ENCODE data around the gene AAGAB. TPM values are rescaled to one million over a fixed set of nuclear protein-coding genes. Genes with fewer than 3 reads are reported as not detected.
"Not testable (repeated sequence)": the region's sequence is repeated elsewhere in the genome, so short reads cannot be mapped to it uniquely, and the experiment has no call there.

Gene AAGAB
- total RNA-seq, 1 experiment from 2014 or later: 46.3 TPM

GRCh38 chr15:67259806-67260205 lies 5.3 kb upstream of the AAGAB start:
- Histone ChIP-seq H3K27ac (ENCODE audit: low read length) (no peak overlapping the region), H3K9me3 (ENCODE audit: low read length) (no peaks in the 10 kb centered on the region), H3K4me2 (ENCODE audit: low read depth, low read length, poor library complexity, severe bottlenecking) (no peak overlapping the region), H2AFZ (ENCODE audit: low read length) (no peak overlapping the region), H3K79me2 (ENCODE audit: low read length) (no peaks in the 10 kb centered on the region), H3K4me3 (ENCODE audit: low read length) (no peak overlapping the region), H4K20me1 (ENCODE audit: insufficient read depth, low read depth, low read length) (no peaks in the 10 kb centered on the region), H3K4me1 (ENCODE audit: low read length) (peaks cover 7% of the 10 kb centered on the region), H3K9ac (ENCODE audit: low read length) (no peak overlapping the region), H3K9me2 (replicated peaks; ENCODE audit: insufficient read depth, low read length) (no peaks in the 10 kb centered on the region), H3K27me3 (ENCODE audit: low read length) (no peaks in the 10 kb centered on the region), H3K36me3 (ENCODE audit: insufficient read depth, low read length) (no peaks in the 10 kb centered on the region)
- DNase-seq: no peak

DNA sequence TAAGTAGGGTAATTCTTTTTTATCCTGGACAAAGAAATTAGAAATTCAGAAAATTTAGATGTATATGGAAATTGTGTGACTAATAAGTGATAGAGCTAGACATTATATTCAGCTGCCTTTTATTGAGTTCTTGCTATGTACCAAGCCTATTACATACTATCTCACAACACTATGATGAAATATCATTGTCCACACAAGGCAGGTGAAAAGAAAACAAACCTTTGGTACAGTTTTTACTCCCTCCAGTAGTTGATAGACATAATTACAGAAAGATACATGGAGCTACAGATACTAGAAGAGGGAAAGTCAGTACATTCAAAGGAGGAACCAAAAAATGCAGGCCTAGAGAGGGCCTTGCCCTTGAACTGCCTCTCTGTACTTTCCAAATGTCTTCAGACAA lies 4.9 kb upstream of the AAGAB start:
- Histone ChIP-seq H3K4me3 (ENCODE audit: low read length) (no peak overlapping the region), H3K9me2 (replicated peaks; ENCODE audit: insufficient read depth, low read length) (no peaks in the 10 kb centered on the region), H3K27ac (ENCODE audit: low read length) (no peak overlapping the region), H3K27me3 (ENCODE audit: low read length) (no peaks in the 10 kb centered on the region), H3K4me2 (ENCODE audit: low read depth, low read length, poor library complexity, severe bottlenecking) (no peak overlapping the region), H3K36me3 (ENCODE audit: insufficient read depth, low read length) (no peaks in the 10 kb centered on the region), H3K4me1 (ENCODE audit: low read length) (peaks cover 7% of the 10 kb centered on the region), H4K20me1 (ENCODE audit: insufficient read depth, low read depth, low read length) (no peaks in the 10 kb centered on the region), H3K9me3 (ENCODE audit: low read length) (no peaks in the 10 kb centered on the region), H3K9ac (ENCODE audit: low read length) (no peak overlapping the region), H3K79me2 (ENCODE audit: low read length) (no peaks in the 10 kb centered on the region), H2AFZ (ENCODE audit: low read length) (no peak overlapping the region)
- DNase-seq: no peak

DNA sequence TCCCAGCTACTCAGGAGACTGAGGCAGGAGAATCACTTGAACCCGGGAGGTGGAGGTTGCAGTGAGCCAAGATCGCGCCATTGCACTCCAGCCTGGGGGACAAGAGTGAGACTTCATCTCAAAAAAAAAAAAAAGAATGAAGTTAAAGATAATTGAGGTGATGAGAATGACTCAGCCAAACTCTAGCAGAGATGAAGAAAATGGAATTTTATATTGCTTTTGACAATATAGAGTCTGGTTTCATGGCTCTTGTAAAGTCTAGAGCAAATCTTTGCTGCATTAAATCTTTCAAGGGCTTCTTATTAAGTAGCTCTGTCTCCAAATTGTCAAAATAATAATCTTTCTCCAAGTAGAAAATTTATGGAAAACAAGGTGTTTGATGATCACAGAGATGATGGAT lies 4.0 kb upstream of the AAGAB start:
- H4K20me1 ChIP-seq (ENCODE audit: insufficient read depth, low read depth, low read length); H3K9me3 ChIP-seq (ENCODE audit: low read length); H3K4me2 ChIP-seq (ENCODE audit: low read depth, low read length, poor library complexity, severe bottlenecking); H2AFZ ChIP-seq (ENCODE audit: low read length); H3K27me3 ChIP-seq (ENCODE audit: low read length); H3K4me3 ChIP-seq (ENCODE audit: low read length); H3K9me2 ChIP-seq (replicated peaks; ENCODE audit: insufficient read depth, low read length); H3K27ac ChIP-seq (ENCODE audit: low read length); H3K79me2 ChIP-seq (ENCODE audit: low read length); H3K36me3 ChIP-seq (ENCODE audit: insufficient read depth, low read length); H3K9ac ChIP-seq (ENCODE audit: low read length); DNase-seq: not testable (repeated sequence)
- H3K4me1 ChIP-seq (ENCODE audit: low read length): peaks cover 12% of the 10 kb centered on the region

DNA sequence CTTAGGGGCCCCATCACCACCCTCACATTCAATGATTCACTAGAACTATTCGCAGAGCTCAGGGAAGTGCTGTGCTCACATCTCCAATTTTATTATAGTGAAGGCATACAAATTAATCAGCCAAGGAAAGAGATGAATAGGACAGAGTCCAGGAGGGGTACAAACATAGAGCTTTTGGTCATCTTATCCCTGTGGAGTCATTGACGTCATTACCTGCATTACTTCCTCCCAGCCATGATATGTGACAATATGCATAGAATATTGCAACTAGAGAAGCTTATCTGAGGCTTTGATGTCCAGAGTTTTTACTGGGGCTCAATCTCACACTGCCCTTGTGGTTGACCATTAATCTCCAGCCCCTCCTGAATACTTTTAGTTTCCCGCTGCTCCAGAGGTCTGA lies 1.6 kb upstream of the AAGAB start:
- Histone ChIP-seq H3K36me3 (ENCODE audit: insufficient read depth, low read length) (no peaks in the 10 kb centered on the region), H3K4me1 (ENCODE audit: low read length) (peaks cover 15% of the 10 kb centered on the region), H3K79me2 (ENCODE audit: low read length) (peaks cover 25% of the 10 kb centered on the region), H4K20me1 (ENCODE audit: insufficient read depth, low read depth, low read length) (peaks cover 14% of the 10 kb centered on the region), H3K27ac (ENCODE audit: low read length) (no peak overlapping the region), H3K9ac (ENCODE audit: low read length) (no peak overlapping the region), H3K27me3 (ENCODE audit: low read length) (no peaks in the 10 kb centered on the region), H3K4me3 (ENCODE audit: low read length) (no peak overlapping the region), H3K9me2 (replicated peaks; ENCODE audit: insufficient read depth, low read length) (no peaks in the 10 kb centered on the region), H2AFZ (ENCODE audit: low read length) (no peak overlapping the region), H3K9me3 (ENCODE audit: low read length) (no peaks in the 10 kb centered on the region), H3K4me2 (ENCODE audit: low read depth, low read length, poor library complexity, severe bottlenecking) (no peak overlapping the region)
- no peak for DNase-seq

DNA sequence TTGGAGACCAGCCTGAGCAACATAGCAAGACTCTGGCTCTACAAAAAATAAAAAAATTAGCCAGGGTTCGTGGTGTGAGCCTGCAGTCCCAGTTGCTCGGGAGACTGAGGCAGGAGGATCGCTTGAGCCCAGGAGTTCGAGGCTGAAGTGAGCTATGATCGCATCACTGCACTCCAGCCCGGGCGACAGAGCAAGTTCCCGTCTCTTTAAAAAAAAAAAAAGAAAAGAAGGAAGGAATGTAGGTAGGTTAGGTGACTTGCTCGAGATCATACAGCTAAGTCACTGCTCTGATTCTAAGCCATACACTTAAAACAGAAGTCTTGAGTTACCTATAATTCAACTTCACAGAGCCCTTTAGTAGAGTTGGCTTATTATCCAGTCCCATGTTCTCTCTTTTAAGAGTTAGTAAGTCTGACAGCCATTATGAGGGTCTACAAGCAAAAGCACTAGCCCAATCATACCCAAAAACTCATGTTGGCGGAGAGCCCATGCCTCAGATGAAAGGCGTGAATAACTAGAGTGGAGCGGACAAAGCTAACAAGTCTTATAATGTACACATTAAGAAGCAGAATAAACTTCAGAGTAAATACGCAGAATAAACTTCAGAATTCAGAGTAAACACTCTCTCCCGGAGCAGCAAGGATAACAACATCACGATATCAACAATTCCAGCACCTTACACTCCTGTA lies 768 bp downstream of the AAGAB start:
- Histone ChIP-seq H3K4me3 (ENCODE audit: low read length) (peak overlapping the region; percentile 90), H3K36me3 (ENCODE audit: insufficient read depth, low read length) (0 out of 2 replicates have a peak, but pooled peaks cover 3% of the 10 kb centered on the region), H3K4me2 (ENCODE audit: low read depth, low read length, poor library complexity, severe bottlenecking) (peak overlapping the region; percentile 90), H4K20me1 (ENCODE audit: insufficient read depth, low read depth, low read length) (peaks cover 18% of the 10 kb centered on the region), H3K27me3 (ENCODE audit: low read length) (no peaks in the 10 kb centered on the region), H3K27ac (ENCODE audit: low read length) (peak overlapping the region; percentile 16; the same call in 1 of the 2 replicates), H3K9me2 (replicated peaks; ENCODE audit: insufficient read depth, low read length) (no peaks in the 10 kb centered on the region), H3K4me1 (ENCODE audit: low read length) (peaks cover 15% of the 10 kb centered on the region), H3K79me2 (ENCODE audit: low read length) (peaks cover 31% of the 10 kb centered on the region), H2AFZ (ENCODE audit: low read length) (peak overlapping the region; percentile 86), H3K9me3 (ENCODE audit: low read length) (no peaks in the 10 kb centered on the region), H3K9ac (ENCODE audit: low read length) (peak overlapping the region; percentile 79)
- DNase-seq: no peak

- no peaks in the 10 kb centered on the region for H3K9me3 ChIP-seq (ENCODE audit: low read length)
- peak overlapping the region; percentile 90 for H3K4me3 ChIP-seq (ENCODE audit: low read length)
- H3K4me1 ChIP-seq (ENCODE audit: low read length): peaks cover 15% of the 10 kb centered on the region
- H3K27me3 ChIP-seq (ENCODE audit: low read length): no peaks in the 10 kb centered on the region
- no peak overlapping the region for H2AFZ ChIP-seq (ENCODE audit: low read length)
- no peak for DNase-seq
- H3K9ac ChIP-seq (ENCODE audit: low read length): no peak overlapping the region; the same call in 1 of the 2 replicates
- peak overlapping the region; percentile 90 for H3K4me2 ChIP-seq (ENCODE audit: low read depth, low read length, poor library complexity, severe bottlenecking)
- 0 out of 2 replicates have a peak, but pooled peaks cover 3% of the 10 kb centered on the region for H3K36me3 ChIP-seq (ENCODE audit: insufficient read depth, low read length)
- H3K79me2 ChIP-seq (ENCODE audit: low read length): peaks cover 31% of the 10 kb centered on the region
- H3K27ac ChIP-seq (ENCODE audit: low read length): no peak overlapping the region
- no peaks in the 10 kb centered on the region for H3K9me2 ChIP-seq (replicated peaks; ENCODE audit: insufficient read depth, low read length)
- H4K20me1 ChIP-seq (ENCODE audit: insufficient read depth, low read depth, low read length): peaks cover 18% of the 10 kb centered on the region
Observed at GRCh38 chr15:67253101-67253500, 1.4 kb downstream of the AAGAB start.

DNA sequence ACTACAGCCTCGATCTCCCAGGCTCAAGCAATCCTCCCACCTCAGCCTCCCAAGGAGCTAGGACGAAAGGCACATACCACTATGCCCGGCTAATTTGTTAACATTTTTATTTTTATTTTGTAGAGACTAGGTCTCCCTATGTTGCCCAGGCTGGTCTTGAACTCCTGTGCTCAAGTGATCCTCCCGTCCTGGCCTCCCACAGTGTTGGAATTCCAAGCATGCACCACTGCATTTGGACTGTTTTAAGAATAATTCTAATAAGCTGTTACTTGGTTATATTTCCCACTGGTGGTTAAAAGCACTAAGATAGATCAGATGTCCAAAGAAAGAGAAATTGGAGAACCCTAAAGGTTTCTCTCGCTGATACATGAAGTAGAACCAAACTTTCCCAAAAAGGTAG lies 3.1 kb downstream of the AAGAB start:
- Histone ChIP-seq H4K20me1 (ENCODE audit: insufficient read depth, low read depth, low read length) (peaks cover 18% of the 10 kb centered on the region), H2AFZ (ENCODE audit: low read length) (no peak overlapping the region), H3K79me2 (ENCODE audit: low read length) (peaks cover 31% of the 10 kb centered on the region), H3K9ac (ENCODE audit: low read length) (no peak overlapping the region), H3K9me3 (ENCODE audit: low read length) (peaks cover 4% of the 10 kb centered on the region; the same call in 1 of the 2 replicates), H3K36me3 (ENCODE audit: insufficient read depth, low read length) (0 out of 2 replicates have a peak, but pooled peaks cover 3% of the 10 kb centered on the region), H3K27ac (ENCODE audit: low read length) (no peak overlapping the region), H3K27me3 (ENCODE audit: low read length) (no peaks in the 10 kb centered on the region), H3K4me1 (ENCODE audit: low read length) (peaks cover 15% of the 10 kb centered on the region), H3K4me2 (ENCODE audit: low read depth, low read length, poor library complexity, severe bottlenecking) (no peak overlapping the region), H3K9me2 (replicated peaks; ENCODE audit: insufficient read depth, low read length) (no peaks in the 10 kb centered on the region), H3K4me3 (ENCODE audit: low read length) (no peak overlapping the region)
- DNase-seq: no peak

- Histone ChIP-seq H3K4me3 (ENCODE audit: low read length) (no peak overlapping the region), H3K9me2 (replicated peaks; ENCODE audit: insufficient read depth, low read length) (no peaks in the 10 kb centered on the region), H3K27me3 (ENCODE audit: low read length) (no peaks in the 10 kb centered on the region), H3K9ac (ENCODE audit: low read length) (no peak overlapping the region), H3K4me1 (ENCODE audit: low read length) (peaks cover 8% of the 10 kb centered on the region), H3K79me2 (ENCODE audit: low read length) (peaks cover 31% of the 10 kb centered on the region), H3K9me3 (ENCODE audit: low read length) (peaks cover 4% of the 10 kb centered on the region; the same call in 1 of the 2 replicates), H4K20me1 (ENCODE audit: insufficient read depth, low read depth, low read length) (peaks cover 18% of the 10 kb centered on the region), H3K36me3 (ENCODE audit: insufficient read depth, low read length) (0 out of 2 replicates have a peak, but pooled peaks cover 3% of the 10 kb centered on the region), H2AFZ (ENCODE audit: low read length) (no peak overlapping the region), H3K4me2 (ENCODE audit: low read depth, low read length, poor library complexity, severe bottlenecking) (no peak overlapping the region), H3K27ac (ENCODE audit: low read length) (no peak overlapping the region)
- no peak for DNase-seq
Observed at GRCh38 chr15:67249830-67250229, 4.6 kb downstream of the AAGAB start.
